HepG2 (cell line): ENCODE data around the gene ADAMTS12. TPM values are rescaled to one million over a fixed set of nuclear protein-coding genes. Genes with fewer than 3 reads are reported as not detected.

ENCODE experiments used
- ATAC-seq: fragments of 200-7000 bp; cut with Tn5 transposase; 3 replicates; pipeline ENCODE4 v1.9.1; 2020; ENCODE audit warnings: mild to moderate bottlenecking, moderate library complexity
- BruUV-seq: library from RNA; stranded (reverse); fragments of 400-500 nt; replicated peaks from 2 replicates; lab custom pipeline; 2021; lab: Mats Ljungman, UMichigan
- CTCF ChIA-PET: fragments of 300-600 bp; formaldehyde crosslinking; extraction: SDS; loops from one replicate; lab custom pipeline; 2021; ENCODE audit warnings: low total read pairs, inconsistent platforms, low intra/inter-chr PET ratio; lab: Yijun Ruan, JAX
- POLR2A ChIA-PET: fragments of 350-600 bp; sonication (Branson Sonifier 250); formaldehyde crosslinking; loops from one replicate; lab custom pipeline; 2020; ENCODE audit warnings: antibody characterized with exemption, inconsistent platforms; lab: Yijun Ruan, JAX
- DNase-seq: peaks from one replicate; pipeline ENCODE4 v3.0.0-alpha.2; 2015; ENCODE audit warnings: low spot score
- FAIRE-seq: peaks from 3 replicates; lab custom pipeline; 2011; peaks lifted over from hg19 to GRCh38; lab: Jason Lieb, UNC
- H2AFZ ChIP-seq: one replicate; pipeline ENCODE4 v1.6.1; 2011; ENCODE audit warnings: low read length, inconsistent platforms
- H3K27ac ChIP-seq: fragments of 300-600 bp; 3 replicates; pipeline ENCODE4 v1.8.0; 2011; ENCODE audit warnings: mixed run types, mild to moderate bottlenecking, mixed read lengths, low read length, inconsistent platforms; ENCODE audit not compliant: insufficient read depth; ENCODE audit errors: extremely low read length
- H3K27me3 ChIP-seq, 2 experiments: fragments of 200-600 bp in 1 of 2; 2 replicates in 1 of 2; 3 replicates in 1 of 2; pipeline versions ENCODE4 v1.6.0 to v1.8.0; 2011; ENCODE audit warnings: low read length in 2 of 2, mild to moderate bottlenecking in 2 of 2, moderate library complexity in 2 of 2, inconsistent platforms in 1 of 2; ENCODE audit not compliant: insufficient read depth in 2 of 2, control insufficient read depth in 1 of 2
- H3K36me3 ChIP-seq, 2 experiments: fragments of 200-600 bp in 1 of 2; replicated peaks in 1 of 2; 2 replicates in 1 of 2; 3 replicates in 1 of 2; pipeline versions ENCODE4 v1.5.1 to v1.8.0; 2011; ENCODE audit warnings: low read length in 2 of 2, inconsistent platforms in 1 of 2; ENCODE audit not compliant: insufficient read depth in 2 of 2, control insufficient read depth in 1 of 2
- H3K4me1 ChIP-seq: 2 replicates; pipeline ENCODE4 v1.5.1; 2012; ENCODE audit warnings: low read length, inconsistent platforms; ENCODE audit not compliant: insufficient read depth
- H3K4me2 ChIP-seq: 2 replicates; pipeline ENCODE4 v1.6.0; 2011; ENCODE audit warnings: low read depth, low read length, inconsistent platforms
- H3K4me3 ChIP-seq, 3 experiments: fragments of 200-600 bp in 1 of 3; sonication (generic), shearing (Covaris generic) in 1 of 3; replicated peaks in 1 of 3; 2 replicates each; pipeline ENCODE4 v1.5.1; 2011 to 2016; ENCODE audit warnings: low read length in 3 of 3, inconsistent platforms in 2 of 3, low read depth in 2 of 3, mild to moderate bottlenecking in 2 of 3, control low read depth in 1 of 3, mixed read lengths in 1 of 3; ENCODE audit not compliant: insufficient read depth in 1 of 3
- H3K79me2 ChIP-seq: one replicate; pipeline ENCODE4 v1.6.1; 2011; ENCODE audit warnings: low read length, inconsistent platforms; ENCODE audit not compliant: insufficient read depth
- H3K9ac ChIP-seq: 2 replicates; pipeline ENCODE4 v1.6.0; 2011; ENCODE audit warnings: mild to moderate bottlenecking, low read depth, low read length, inconsistent platforms; ENCODE audit not compliant: insufficient read depth
- H3K9me3 ChIP-seq: 2 replicates; pipeline ENCODE4 v1.5.1; 2012; ENCODE audit warnings: mild to moderate bottlenecking, low read length
- H4K20me1 ChIP-seq: 2 replicates; pipeline ENCODE4 v1.6.0; 2011; ENCODE audit warnings: inconsistent platforms, mild to moderate bottlenecking, low read length, moderate library complexity; ENCODE audit not compliant: insufficient read depth
- FOXK1 ChIP-seq: sonication (generic); formaldehyde crosslinking; IDR thresholded peaks from 2 replicates; pipeline ENCODE4 v1.4.0; 2020; ENCODE audit warnings: low read depth, missing genetic modification reagents, borderline replicate concordance
- HNRNPL ChIP-seq: fragments of 200-400 bp; formaldehyde crosslinking; IDR thresholded peaks from 2 replicates; pipeline ENCODE4 v1.6.1; 2017; ENCODE audit warnings: mild to moderate bottlenecking, low read depth, low read length
- KLF9 ChIP-seq: IDR thresholded peaks from 2 replicates; pipeline ENCODE4 v1.6.1; 2016; ENCODE audit warnings: low read depth
- NR2F2 ChIP-seq: IDR thresholded peaks from 2 replicates; pipeline ENCODE4 v1.6.1; 2012; ENCODE audit warnings: low read depth, inconsistent platforms, borderline replicate concordance
- ZFP36L1 ChIP-seq: sonication (generic); formaldehyde crosslinking; IDR thresholded peaks from 2 replicates; pipeline ENCODE4 v1.8.0; 2022; ENCODE audit warnings: mild to moderate bottlenecking, missing genetic modification reagents, moderate library complexity
- ZNF350 ChIP-seq: sonication (generic); formaldehyde crosslinking; IDR thresholded peaks from 2 replicates; pipeline ENCODE4 v1.4.0; 2020; ENCODE audit warnings: mild to moderate bottlenecking, low read depth, missing genetic modification reagents, borderline replicate concordance
- ZNF484 ChIP-seq: sonication (generic); formaldehyde crosslinking; IDR thresholded peaks from 2 replicates; pipeline ENCODE4 v1.5.1; 2020; ENCODE audit warnings: mild to moderate bottlenecking, low read depth, missing genetic modification reagents, borderline replicate concordance
- ZNF607 ChIP-seq: sonication (generic); formaldehyde crosslinking; IDR thresholded peaks from 2 replicates; pipeline ENCODE4 v1.5.1; 2020; ENCODE audit warnings: missing genetic modification reagents, mild to moderate bottlenecking, borderline replicate concordance
- ZNF75D ChIP-seq: sonication (generic); formaldehyde crosslinking; IDR thresholded peaks from 2 replicates; pipeline ENCODE4 v1.8.1; 2023; ENCODE audit warnings: missing genetic modification reagents, mild to moderate bottlenecking, borderline replicate concordance
- ZNF788 ChIP-seq: sonication (generic); formaldehyde crosslinking; IDR thresholded peaks from 2 replicates; pipeline ENCODE4 v1.5.0; 2020; ENCODE audit warnings: mild to moderate bottlenecking, missing genetic modification reagents, borderline replicate concordance
- ZNF83 ChIP-seq: sonication (generic); formaldehyde crosslinking; IDR thresholded peaks from 2 replicates; pipeline ENCODE4 v1.4.0; 2020; ENCODE audit warnings: missing genetic modification reagents, mild to moderate bottlenecking, borderline replicate concordance
- WGBS: methylation state at CpG from one replicate; pipeline ENCODE4 v1.1.6; 2017; ENCODE audit warnings: low lambda C conversion rate; 5-methylcytosine and 5-hydroxymethylcytosine counted together
- in situ Hi-C: cut with HindIII; loops from 2 replicates; pipeline ENCODE4 v1.10.0; 2017; ENCODE audit warnings: low pct_unique_long_range_greater_than_20kb; ENCODE audit not compliant: extremely low pct_ligation_motif_present
- intact Hi-C: fragments of 100-400 bp; cut with micrococcal nuclease; formaldehyde crosslinking; loops from one replicate; pipeline ENCODE4 v1.10.0; 2022; ENCODE audit not compliant: unreplicated experiment
- polyA plus RNA-seq, 8 experiments: library from polyadenylated mRNA; depleted of rRNA in 3 of 8; stranded (reverse) in 7 of 8; unstranded in 1 of 8; fragments of >200 nt; fragmentation: Illumina TruSeq in 4 of 8; extraction: Trizol in 4 of 8; gene quantifications; 2 replicates each; pipeline versions ENCODE4 v1.2.1 to v1.2.3, GENCODE V29; 2011 to 2016; ENCODE audit warnings: low read depth in 4 of 8, missing spikeins in 1 of 8, mixed read lengths in 1 of 8; ENCODE audit not compliant: insufficient read depth in 1 of 8
- total RNA-seq, 5 experiments: library from RNA; depleted of rRNA; stranded (reverse); fragments of >200 nt; fragmentation: Illumina TruSeq; extraction: Trizol; gene quantifications; 2 replicates each; pipeline ENCODE4 v1.2.3, GENCODE V29; 2016; ENCODE audit warnings: low read depth in 1 of 5
- TF ChIP-seq, protein P1 (sequence below): sonication (generic); formaldehyde crosslinking; IDR thresholded peaks from 2 replicates; pipeline ENCODE4 v1.4.0; 2020; ENCODE audit warnings: missing genetic modification reagents; ENCODE audit errors: not compliant biosample characterization
- TF ChIP-seq, protein P2 (sequence below): sonication (generic); formaldehyde crosslinking; IDR thresholded peaks from 2 replicates; pipeline ENCODE4 v1.4.0; 2020; ENCODE audit warnings: missing genetic modification reagents
- TF ChIP-seq, protein P3 (sequence below): sonication (generic); formaldehyde crosslinking; IDR thresholded peaks from 2 replicates; pipeline ENCODE4 v1.8.1; 2022; ENCODE audit warnings: mild to moderate bottlenecking, missing genetic modification reagents

Gene ADAMTS12
- total and polyA plus RNA-seq, 2 of the 13 experiments (the other 11 are each of a cell fraction or from before 2014, with no cell fraction given), result 0.03 TPM; not detected in 1

DNA sequence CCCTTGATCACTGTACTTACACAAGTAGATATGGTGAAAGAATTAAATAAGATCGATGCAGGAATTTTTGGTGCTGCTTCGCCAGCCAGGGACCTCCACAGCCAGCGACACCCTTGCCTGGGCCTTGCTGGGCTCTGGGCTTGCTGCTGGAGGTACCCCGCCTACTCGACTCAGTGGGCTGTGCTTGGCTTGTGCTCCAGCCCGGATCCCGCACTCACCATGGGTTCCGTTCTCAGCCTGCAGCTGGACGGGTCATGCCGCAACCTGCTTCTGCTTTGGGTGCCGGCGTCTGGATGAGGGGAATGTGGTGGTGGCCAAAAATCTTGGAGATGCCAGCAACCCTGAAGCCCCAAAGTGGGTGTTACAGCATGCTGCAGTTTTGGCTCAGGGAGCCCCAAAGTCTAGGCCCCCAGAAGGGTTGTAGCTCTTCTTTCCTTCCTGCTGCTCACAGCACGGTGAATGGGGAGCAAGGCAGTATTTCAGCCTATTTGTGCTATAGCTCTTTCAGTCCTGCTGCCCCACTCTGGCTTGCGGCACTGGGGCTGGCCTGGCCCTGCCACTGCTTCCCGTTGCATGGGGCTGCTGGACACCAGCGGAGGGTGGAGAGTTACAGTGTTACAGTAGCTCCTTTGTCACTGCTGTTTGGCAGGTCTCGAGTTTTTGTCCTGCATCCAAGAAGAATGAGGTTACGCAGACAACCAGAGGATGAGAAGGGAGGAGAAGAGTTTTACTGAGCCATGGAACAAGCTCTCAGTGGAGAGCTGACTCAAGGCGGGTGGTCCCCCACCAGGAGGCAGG is 403.0 kb downstream of the ADAMTS12 start:
- DNase-seq (no peak), FAIRE-seq (no peak), ATAC-seq (no peak)
- Histone ChIP-seq H3K27me3 (no peaks in the 10 kb centered on the region), H3K4me1 (peaks cover 9% of the 10 kb centered on the region; the same call in 1 of the 2 replicates), H3K9me3 (no peaks in the 10 kb centered on the region), H3K27ac (no peak overlapping the region), H3K4me3 (no peak overlapping the region), H3K79me2 (no peaks in the 10 kb centered on the region), H3K9ac (no peak overlapping the region), H2AFZ (no peak overlapping the region), H3K4me2 (no peak overlapping the region), H3K36me3 (no peaks in the 10 kb centered on the region), H4K20me1 (no peaks in the 10 kb centered on the region)
- no peak for TF ChIP-seq FOXK1 (CRISPR knock-in tag)
- no peak for TF ChIP-seq ZNF75D (CRISPR knock-in tag)
- TF ChIP-seq, protein P1, sequence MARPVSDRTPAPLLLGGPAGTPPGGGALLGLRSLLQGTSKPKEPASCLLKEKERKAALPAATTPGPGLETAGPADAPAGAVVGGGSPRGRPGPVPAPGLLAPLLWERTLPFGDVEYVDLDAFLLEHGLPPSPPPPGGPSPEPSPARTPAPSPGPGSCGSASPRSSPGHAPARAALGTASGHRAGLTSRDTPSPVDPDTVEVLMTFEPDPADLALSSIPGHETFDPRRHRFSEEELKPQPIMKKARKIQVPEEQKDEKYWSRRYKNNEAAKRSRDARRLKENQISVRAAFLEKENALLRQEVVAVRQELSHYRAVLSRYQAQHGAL (CRISPR knock-in tag), result no peak
- TF ChIP-seq HNRNPL, result no peak
- TF ChIP-seq, protein P2, sequence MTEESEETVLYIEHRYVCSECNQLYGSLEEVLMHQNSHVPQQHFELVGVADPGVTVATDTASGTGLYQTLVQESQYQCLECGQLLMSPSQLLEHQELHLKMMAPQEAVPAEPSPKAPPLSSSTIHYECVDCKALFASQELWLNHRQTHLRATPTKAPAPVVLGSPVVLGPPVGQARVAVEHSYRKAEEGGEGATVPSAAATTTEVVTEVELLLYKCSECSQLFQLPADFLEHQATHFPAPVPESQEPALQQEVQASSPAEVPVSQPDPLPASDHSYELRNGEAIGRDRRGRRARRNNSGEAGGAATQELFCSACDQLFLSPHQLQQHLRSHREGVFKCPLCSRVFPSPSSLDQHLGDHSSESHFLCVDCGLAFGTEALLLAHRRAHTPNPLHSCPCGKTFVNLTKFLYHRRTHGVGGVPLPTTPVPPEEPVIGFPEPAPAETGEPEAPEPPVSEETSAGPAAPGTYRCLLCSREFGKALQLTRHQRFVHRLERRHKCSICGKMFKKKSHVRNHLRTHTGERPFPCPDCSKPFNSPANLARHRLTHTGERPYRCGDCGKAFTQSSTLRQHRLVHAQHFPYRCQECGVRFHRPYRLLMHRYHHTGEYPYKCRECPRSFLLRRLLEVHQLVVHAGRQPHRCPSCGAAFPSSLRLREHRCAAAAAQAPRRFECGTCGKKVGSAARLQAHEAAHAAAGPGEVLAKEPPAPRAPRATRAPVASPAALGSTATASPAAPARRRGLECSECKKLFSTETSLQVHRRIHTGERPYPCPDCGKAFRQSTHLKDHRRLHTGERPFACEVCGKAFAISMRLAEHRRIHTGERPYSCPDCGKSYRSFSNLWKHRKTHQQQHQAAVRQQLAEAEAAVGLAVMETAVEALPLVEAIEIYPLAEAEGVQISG (CRISPR knock-in tag), result no peak
- TF ChIP-seq ZNF607 (CRISPR knock-in tag), result no peak
- no peak for TF ChIP-seq ZNF83 (CRISPR knock-in tag)
- TF ChIP-seq ZNF788 (CRISPR knock-in tag), result no peak
- TF ChIP-seq, protein P3, sequence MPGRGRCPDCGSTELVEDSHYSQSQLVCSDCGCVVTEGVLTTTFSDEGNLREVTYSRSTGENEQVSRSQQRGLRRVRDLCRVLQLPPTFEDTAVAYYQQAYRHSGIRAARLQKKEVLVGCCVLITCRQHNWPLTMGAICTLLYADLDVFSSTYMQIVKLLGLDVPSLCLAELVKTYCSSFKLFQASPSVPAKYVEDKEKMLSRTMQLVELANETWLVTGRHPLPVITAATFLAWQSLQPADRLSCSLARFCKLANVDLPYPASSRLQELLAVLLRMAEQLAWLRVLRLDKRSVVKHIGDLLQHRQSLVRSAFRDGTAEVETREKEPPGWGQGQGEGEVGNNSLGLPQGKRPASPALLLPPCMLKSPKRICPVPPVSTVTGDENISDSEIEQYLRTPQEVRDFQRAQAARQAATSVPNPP (CRISPR knock-in tag), result no peak
- TF ChIP-seq ZFP36L1, result no peak
- no peak for TF ChIP-seq ZNF484
- no peak for TF ChIP-seq NR2F2
- TF ChIP-seq KLF9 (CRISPR knock-in tag), result no peak
- TF ChIP-seq ZNF350, result no peak
- POLR2A ChIA-PET, result no interaction called here
- 76% methylated on average over 11 of the region's 19 CpGs for WGBS
- intact Hi-C loops, result no loop called here
- CTCF ChIA-PET, result no interaction called here
- in situ Hi-C loops, result no loop called here
- BruUV-seq, result no TSS peak
